ENCODE data around the gene COL19A1. TPM values are rescaled to one million over a fixed set of nuclear protein-coding genes. Genes with fewer than 3 reads are reported as not detected.

Gene COL19A1
- total RNA-seq, 2 experiments from 2014 or later, result 0.03 TPM; not detected in 1

- H2AFZ ChIP-seq (ENCODE audit: low read length), result no peak overlapping the region
- no peaks in the 10 kb centered on the region for H3K9me2 ChIP-seq (ENCODE audit: insufficient read depth, low read length)
- no TSS peak for BruUV-seq (replicated peaks)
- TF ChIP-seq, protein P1, sequence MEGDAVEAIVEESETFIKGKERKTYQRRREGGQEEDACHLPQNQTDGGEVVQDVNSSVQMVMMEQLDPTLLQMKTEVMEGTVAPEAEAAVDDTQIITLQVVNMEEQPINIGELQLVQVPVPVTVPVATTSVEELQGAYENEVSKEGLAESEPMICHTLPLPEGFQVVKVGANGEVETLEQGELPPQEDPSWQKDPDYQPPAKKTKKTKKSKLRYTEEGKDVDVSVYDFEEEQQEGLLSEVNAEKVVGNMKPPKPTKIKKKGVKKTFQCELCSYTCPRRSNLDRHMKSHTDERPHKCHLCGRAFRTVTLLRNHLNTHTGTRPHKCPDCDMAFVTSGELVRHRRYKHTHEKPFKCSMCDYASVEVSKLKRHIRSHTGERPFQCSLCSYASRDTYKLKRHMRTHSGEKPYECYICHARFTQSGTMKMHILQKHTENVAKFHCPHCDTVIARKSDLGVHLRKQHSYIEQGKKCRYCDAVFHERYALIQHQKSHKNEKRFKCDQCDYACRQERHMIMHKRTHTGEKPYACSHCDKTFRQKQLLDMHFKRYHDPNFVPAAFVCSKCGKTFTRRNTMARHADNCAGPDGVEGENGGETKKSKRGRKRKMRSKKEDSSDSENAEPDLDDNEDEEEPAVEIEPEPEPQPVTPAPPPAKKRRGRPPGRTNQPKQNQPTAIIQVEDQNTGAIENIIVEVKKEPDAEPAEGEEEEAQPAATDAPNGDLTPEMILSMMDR (conservative IDR thresholded peaks at IDR 0.05; ENCODE audit: low read length), result no peak
- no peak for TF ChIP-seq EZH2phosphoT487 (IDR thresholded peaks at IDR 0.05; ENCODE audit: borderline replicate concordance, low read depth, low read length)
- CTCF ChIA-PET (ENCODE audit: unreplicated experiment), result no interaction called here
- H3K36me3 ChIP-seq (ENCODE audit: insufficient read depth, low read length), result no peaks in the 10 kb centered on the region
- H3K79me2 ChIP-seq (ENCODE audit: insufficient read depth, low read depth, low read length), result no peaks in the 10 kb centered on the region
- H3K4me2 ChIP-seq (ENCODE audit: low read length), result no peak overlapping the region
- H3K4me1 ChIP-seq (ENCODE audit: insufficient read depth, low read length, poor library complexity, severe bottlenecking), result no peaks in the 10 kb centered on the region
- intact Hi-C loops (cut with micrococcal nuclease; ENCODE audit: unreplicated experiment), result no loop called here
- no peaks in the 10 kb centered on the region for H4K20me1 ChIP-seq (ENCODE audit: insufficient read depth, low read length)
- no peak overlapping the region for H3K4me3 ChIP-seq (ENCODE audit: low read depth, low read length, poor library complexity, severe bottlenecking)
- no peak for DNase-seq (ENCODE audit: low spot score)
- no peaks in the 10 kb centered on the region for H3K9me3 ChIP-seq (ENCODE audit: low read length)
- POLR2A ChIA-PET, result interaction anchor here (0.7 to 1.6 kb wide), 2 partner anchors 14 to 345 kb away, joined by 3 to 7 read pairs; no protein-coding TSS in a partner anchor
- H3K27ac ChIP-seq (ENCODE audit: low read depth, low read length, poor library complexity, severe bottlenecking), result no peak overlapping the region
Measured at GRCh38 chr6:70216767-70217166, 350.4 kb downstream of the COL19A1 start.

GRCh38 chr6:70219943-70220613, 353.7 kb downstream of the COL19A1 start:
- Histone ChIP-seq H3K27ac (ENCODE audit: low read depth, low read length, poor library complexity, severe bottlenecking) (no peak overlapping the region), H4K20me1 (ENCODE audit: insufficient read depth, low read length) (no peaks in the 10 kb centered on the region), H3K36me3 (ENCODE audit: insufficient read depth, low read length) (no peaks in the 10 kb centered on the region), H3K9me2 (ENCODE audit: insufficient read depth, low read length) (no peaks in the 10 kb centered on the region), H3K4me3 (ENCODE audit: low read depth, low read length, poor library complexity, severe bottlenecking) (no peak overlapping the region), H3K4me1 (ENCODE audit: insufficient read depth, low read length, poor library complexity, severe bottlenecking) (no peaks in the 10 kb centered on the region), H3K4me2 (ENCODE audit: low read length) (no peak overlapping the region), H3K9me3 (ENCODE audit: low read length) (no peaks in the 10 kb centered on the region), H3K79me2 (ENCODE audit: insufficient read depth, low read depth, low read length) (no peaks in the 10 kb centered on the region), H2AFZ (ENCODE audit: low read length) (no peak overlapping the region)
- DNase-seq (ENCODE audit: low spot score), result no peak
- ChIA-PET POLR2A (interaction anchor here (1.1 to 1.6 kb wide), 3 partner anchors 9 to 19 kb away, joined by 3 read pairs; no protein-coding TSS in a partner anchor), CTCF (ENCODE audit: unreplicated experiment) (interaction anchor here (1.5 kb wide), 1 partner anchor 149 kb away, joined by 4 read pairs; no protein-coding TSS in a partner anchor)
- TF ChIP-seq, protein P1 (conservative IDR thresholded peaks at IDR 0.05; ENCODE audit: low read length), result no peak
- TF ChIP-seq EZH2phosphoT487 (IDR thresholded peaks at IDR 0.05; ENCODE audit: borderline replicate concordance, low read depth, low read length), result no peak
- intact Hi-C loops (cut with micrococcal nuclease; ENCODE audit: unreplicated experiment), result loop anchor here (2.0 to 10.0 kb wide), 2 partner anchors 149 to 795 kb away; no protein-coding TSS in a partner anchor
- no TSS peak for BruUV-seq (replicated peaks)
